ENCODE data around the gene B3GNT8. TPM values are rescaled to one million over a fixed set of nuclear protein-coding genes. Genes with fewer than 3 reads are reported as not detected.
"Not testable (repeated sequence)": the region's sequence is repeated elsewhere in the genome, so short reads cannot be mapped to it uniquely, and the experiment has no call there.

B3GNT8 gene
- total and polyA plus RNA-seq, 2 of the 8 experiments (the other 6 are each of a cell fraction or from before 2014, with no cell fraction given) = 0.67 to 0.86 TPM

DNA sequence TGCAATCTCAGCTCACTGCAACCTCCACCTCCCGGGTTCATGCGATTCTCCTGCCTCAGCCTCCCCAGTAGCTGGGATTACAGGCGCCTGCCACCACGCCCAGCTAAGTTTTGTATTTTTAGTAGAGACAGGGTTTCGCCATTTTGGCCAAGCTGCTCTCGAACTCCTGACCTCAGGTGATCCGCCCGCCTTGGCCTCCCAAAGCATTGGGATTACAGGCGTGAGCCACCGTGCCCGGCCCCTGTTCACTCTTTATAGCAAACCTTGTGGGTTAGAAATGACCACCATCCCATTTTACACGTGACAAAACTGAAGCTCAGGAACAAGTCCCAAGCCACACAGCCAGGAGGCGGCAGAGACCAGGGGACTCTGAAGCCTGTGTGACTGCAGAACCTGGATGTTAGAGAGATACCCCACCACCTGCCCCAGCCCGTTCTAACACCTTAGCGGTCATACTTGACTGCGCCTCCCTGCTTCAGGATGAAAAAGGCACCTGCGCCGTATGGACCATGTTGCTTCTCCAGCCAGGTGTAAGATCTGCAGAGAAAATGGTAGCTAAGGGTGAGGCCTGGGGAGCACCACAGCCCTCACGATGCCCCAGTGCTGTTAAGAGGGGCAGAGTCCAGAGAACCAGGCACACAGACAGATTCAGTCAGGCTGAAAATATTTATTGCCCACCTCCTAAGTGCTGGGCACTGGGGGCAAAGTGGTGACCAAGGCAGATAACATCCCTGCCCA, 8.9 kb upstream of the B3GNT8 start (continued):
- no peak for TF ChIP-seq RBBP5 (IDR thresholded peaks at IDR 0.05; ENCODE audit: borderline replicate concordance, low read depth, low read length)
- no peak for TF ChIP-seq KDM1A (IDR thresholded peaks at IDR 0.05; ENCODE audit: borderline replicate concordance, low read length)
- TF ChIP-seq KDM5A (IDR thresholded peaks at IDR 0.05; ENCODE audit: low read length) = no peak

DNA sequence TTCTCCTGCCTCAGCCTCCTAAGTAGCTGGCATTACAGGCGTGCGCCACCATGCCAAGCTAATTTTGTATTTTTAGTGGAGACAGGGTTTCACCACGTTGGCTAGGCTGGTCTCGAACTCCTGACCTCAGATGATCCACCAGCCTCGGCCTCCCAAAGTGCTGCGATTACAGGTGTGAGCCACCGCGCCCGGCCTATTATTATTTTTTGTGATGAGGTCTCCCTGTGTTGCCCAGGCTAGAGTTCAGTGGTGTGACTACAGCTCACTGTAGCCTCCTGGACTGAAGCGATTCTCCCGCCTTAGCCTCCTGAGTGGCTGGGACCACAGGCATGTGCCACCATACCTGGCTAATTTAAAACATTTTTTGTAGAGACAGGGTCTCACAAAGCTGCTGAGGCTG, 8.2 kb upstream of the B3GNT8 start:
- FAIRE-seq = not testable (repeated sequence)

More for the DNA sequence above, 8.2 kb upstream of the B3GNT8 start:
- not testable (repeated sequence) for H3K27me3 ChIP-seq (replicated peaks in 1 of 4; ENCODE audit: control insufficient read depth in 3 of 4, extremely low read depth in 1 of 4, insufficient read depth in 3 of 4, low read length in 3 of 4); H3K79me1 ChIP-seq (ENCODE audit: low read depth, low read length); H2BK5ac ChIP-seq (ENCODE audit: low read depth, low read length); H3K27ac ChIP-seq (ENCODE audit: low read depth, low read length); H4K91ac ChIP-seq (replicated peaks; ENCODE audit: insufficient read length, low read length); H3K9me3 ChIP-seq (ENCODE audit: insufficient read depth in 2 of 2, low read depth in 1 of 2, low read length in 1 of 2); H3K4me3 ChIP-seq (ENCODE audit: extremely low read depth in 1 of 4, insufficient read depth in 2 of 4, low read depth in 3 of 4, low read length in 4 of 4); H3K56ac ChIP-seq (replicated peaks; ENCODE audit: insufficient read length, low read depth, low read length); H3K4ac ChIP-seq (replicated peaks; ENCODE audit: insufficient read length, low read depth, low read length); H2AFZ ChIP-seq (ENCODE audit: low read length); DNase-seq (ENCODE audit: low read depth in 1 of 2, low spot score in 2 of 2); H3K79me2 ChIP-seq (ENCODE audit: control insufficient read depth in 1 of 2, insufficient read depth in 2 of 2, low read length in 2 of 2); H2BK12ac ChIP-seq (ENCODE audit: low read depth, low read length); H3K14ac ChIP-seq (ENCODE audit: insufficient read length); H3K4me1 ChIP-seq (replicated peaks in 1 of 4; ENCODE audit: control insufficient read depth in 3 of 4, insufficient read depth in 4 of 4, low read length in 3 of 4); H4K8ac ChIP-seq (ENCODE audit: extremely low read depth, insufficient read depth, low read length); H2AK5ac ChIP-seq (ENCODE audit: low read depth, low read length); H3K18ac ChIP-seq (ENCODE audit: extremely low read depth, low read length); H3K9ac ChIP-seq (replicated peaks in 1 of 4; ENCODE audit: extremely low read depth in 1 of 4, low read depth in 3 of 4, low read length in 3 of 4); H3K23ac ChIP-seq (ENCODE audit: insufficient read length); H2BK20ac ChIP-seq (ENCODE audit: low read length); H2BK120ac ChIP-seq (replicated peaks; ENCODE audit: low read depth, low read length); H2BK15ac ChIP-seq (ENCODE audit: low read length); H3K4me2 ChIP-seq (ENCODE audit: insufficient read depth in 1 of 2, low read depth in 2 of 2, low read length in 2 of 2); H4K5ac ChIP-seq (ENCODE audit: insufficient read length, low read depth, low read length); H3K23me2 ChIP-seq (ENCODE audit: low read depth, low read length)
- ChIA-PET CTCF (ENCODE audit: partially characterized antibody) (interaction anchor here (0.6 to 20.4 kb wide), 8 partner anchors 10 to 617 kb away, joined by 3 to 364 read pairs (median 4); partner anchors contain the start of gene B9D2), POLR2A (ENCODE audit: partially characterized antibody) (interaction anchor here (0.6 to 6.4 kb wide), 5 partner anchors 8 to 133 kb away, joined by 3 to 87 read pairs (median 3); partner anchors contain the start of gene B3GNT8)
- Histone ChIP-seq H3K36me3 (ENCODE audit: control insufficient read depth in 2 of 4, insufficient read depth in 4 of 4, low read length in 3 of 4) (peaks cover 9 to 25% (median 21%) of the 10 kb centered on the region in 4 experiments; a peak in 7 of 8 replicates), H4K20me1 (replicated peaks in 1 of 2; ENCODE audit: control insufficient read depth in 1 of 2, insufficient read depth in 2 of 2, low read length in 2 of 2) (peaks cover 0 to 15% of the 10 kb centered on the region in 2 experiments)
- 95% methylated on average over 11 of the region's 11 CpGs; no CpG with 5 or more reads in 1 of the 2 experiments for WGBS, 2 experiments (ENCODE audit: extremely low coverage in 1 of 2, insufficient coverage in 1 of 2, insufficient read length in 1 of 2, insufficient replicate concordance in 2 of 2, low coverage in 1 of 2, low lambda C conversion rate in 2 of 2, missing lambda C conversion rate in 1 of 2)

All from H1 (cell line).